DND-41 (cell line): Measurements from ENCODE around the gene FOCAD.

Experiments
- EZH2 ChIP-seq: IDR thresholded peaks from 3 replicates; pipeline ENCODE4 v1.6.1; 2012; ENCODE audit warnings: borderline replicate concordance, low read depth, mild to moderate bottlenecking, moderate library complexity, low read length, inconsistent platforms; ENCODE audit not compliant: severe bottlenecking
- TF ChIP-seq, protein P1 (sequence below): IDR thresholded peaks from 2 replicates; pipeline ENCODE4 v1.5.1; 2012; ENCODE audit warnings: borderline replicate concordance, low read length, moderate library complexity, mild to moderate bottlenecking; ENCODE audit not compliant: poor library complexity, severe bottlenecking; ENCODE audit errors: extremely low read depth

DNA sequence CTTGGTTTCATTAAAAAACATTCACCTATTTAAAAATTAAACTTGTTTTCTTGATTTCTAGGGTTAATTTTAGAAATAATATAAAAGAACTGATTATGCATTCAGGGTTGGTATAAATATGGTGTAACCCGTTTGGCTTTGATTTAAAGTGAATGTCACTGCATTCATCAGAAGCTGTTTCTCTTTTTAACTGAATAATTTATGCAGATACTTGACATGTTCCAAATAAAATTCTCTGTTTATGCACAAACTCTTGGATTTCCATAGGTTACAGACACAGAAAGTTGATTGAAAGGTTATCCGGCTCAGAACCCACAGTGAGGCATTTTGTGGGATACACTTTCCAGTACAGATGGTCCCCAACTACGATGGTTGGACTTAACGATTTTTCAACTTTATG is 186.1 kb downstream of the FOCAD start:
- TF ChIP-seq, protein P1, sequence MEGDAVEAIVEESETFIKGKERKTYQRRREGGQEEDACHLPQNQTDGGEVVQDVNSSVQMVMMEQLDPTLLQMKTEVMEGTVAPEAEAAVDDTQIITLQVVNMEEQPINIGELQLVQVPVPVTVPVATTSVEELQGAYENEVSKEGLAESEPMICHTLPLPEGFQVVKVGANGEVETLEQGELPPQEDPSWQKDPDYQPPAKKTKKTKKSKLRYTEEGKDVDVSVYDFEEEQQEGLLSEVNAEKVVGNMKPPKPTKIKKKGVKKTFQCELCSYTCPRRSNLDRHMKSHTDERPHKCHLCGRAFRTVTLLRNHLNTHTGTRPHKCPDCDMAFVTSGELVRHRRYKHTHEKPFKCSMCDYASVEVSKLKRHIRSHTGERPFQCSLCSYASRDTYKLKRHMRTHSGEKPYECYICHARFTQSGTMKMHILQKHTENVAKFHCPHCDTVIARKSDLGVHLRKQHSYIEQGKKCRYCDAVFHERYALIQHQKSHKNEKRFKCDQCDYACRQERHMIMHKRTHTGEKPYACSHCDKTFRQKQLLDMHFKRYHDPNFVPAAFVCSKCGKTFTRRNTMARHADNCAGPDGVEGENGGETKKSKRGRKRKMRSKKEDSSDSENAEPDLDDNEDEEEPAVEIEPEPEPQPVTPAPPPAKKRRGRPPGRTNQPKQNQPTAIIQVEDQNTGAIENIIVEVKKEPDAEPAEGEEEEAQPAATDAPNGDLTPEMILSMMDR: no peak
- no peak for TF ChIP-seq EZH2
